ENCODE results near the gene PTPRD. TPM values are rescaled to one million over a fixed set of nuclear protein-coding genes. Genes with fewer than 3 reads are reported as not detected.

Gene PTPRD
- total and polyA plus RNA-seq, 3 experiments from 2014 or later: 0.02 to 0.04 TPM; not detected in 1

- Mint-ChIP-seq H3K4me3 (no peak overlapping the region), H3K27me3 (no peaks in the 10 kb centered on the region), H3K36me3 (no peaks in the 10 kb centered on the region), H3K27ac (no peak overlapping the region), H3K9me3 (peaks cover 4 to 21% (median 6%) of the 10 kb centered on the region in 5 donors), H3K4me1 (no peaks in the 10 kb centered on the region)
- Histone ChIP-seq H3K9me3 (ENCODE audit: low read length) (no peaks in the 10 kb centered on the region), H3K4me1 (ENCODE audit: insufficient read depth, low read length) (no peaks in the 10 kb centered on the region), H3K27me3 (ENCODE audit: insufficient read depth, low read length, poor library complexity, severe bottlenecking) (no peaks in the 10 kb centered on the region), H3K27ac (ENCODE audit: low read depth, low read length) (no peak overlapping the region), H3K4me3 (ENCODE audit: low read length) (no peak overlapping the region), H3K36me3 (ENCODE audit: insufficient read depth, low read length) (no peaks in the 10 kb centered on the region)
- CTCF ChIA-PET: no interaction called here
- DNase-seq: no peak
- POLR2A ChIA-PET: no interaction called here
Observed at GRCh38 chr9:10274988-10275387, 337.8 kb downstream of the PTPRD start.

GRCh38 chr9:10274175-10274574 is 338.6 kb downstream of the PTPRD start:
- Histone ChIP-seq H3K4me3 (ENCODE audit: low read length) (no peak overlapping the region), H3K27me3 (ENCODE audit: insufficient read depth, low read length, poor library complexity, severe bottlenecking) (no peaks in the 10 kb centered on the region), H3K27ac (ENCODE audit: low read depth, low read length) (no peak overlapping the region), H3K4me1 (ENCODE audit: insufficient read depth, low read length) (no peaks in the 10 kb centered on the region), H3K9me3 (ENCODE audit: low read length) (no peaks in the 10 kb centered on the region), H3K36me3 (ENCODE audit: insufficient read depth, low read length) (no peaks in the 10 kb centered on the region)
- Mint-ChIP-seq H3K27ac (no peak overlapping the region), H3K27me3 (no peaks in the 10 kb centered on the region), H3K9me3 (peaks cover 3 to 20% (median 6%) of the 10 kb centered on the region in 5 donors), H3K4me3 (no peak overlapping the region), H3K4me1 (no peaks in the 10 kb centered on the region), H3K36me3 (no peaks in the 10 kb centered on the region)
- CTCF ChIA-PET: no interaction called here
- no peak for DNase-seq
- POLR2A ChIA-PET: no interaction called here

GRCh38 chr9:10272830-10273229 is 340.0 kb downstream of the PTPRD start:
- no peaks in the 10 kb centered on the region for H3K27me3 ChIP-seq (ENCODE audit: insufficient read depth, low read length, poor library complexity, severe bottlenecking)
- Mint-ChIP-seq H3K9me3 (peaks cover 3 to 15% (median 10%) of the 10 kb centered on the region in 5 donors), H3K36me3 (no peaks in the 10 kb centered on the region), H3K4me3 (no peak overlapping the region), H3K27me3 (no peaks in the 10 kb centered on the region), H3K4me1 (no peaks in the 10 kb centered on the region), H3K27ac (no peak overlapping the region)
- no peaks in the 10 kb centered on the region for H3K36me3 ChIP-seq (ENCODE audit: insufficient read depth, low read length)
- H3K9me3 ChIP-seq (ENCODE audit: low read length): no peaks in the 10 kb centered on the region
- H3K4me3 ChIP-seq (ENCODE audit: low read length): no peak overlapping the region
- ChIA-PET CTCF (no interaction called here), POLR2A (no interaction called here)
- DNase-seq: no peak
- H3K27ac ChIP-seq (ENCODE audit: low read depth, low read length): no peak overlapping the region
- no peaks in the 10 kb centered on the region for H3K4me1 ChIP-seq (ENCODE audit: insufficient read depth, low read length)

- Histone ChIP-seq H3K4me3 (ENCODE audit: low read length) (no peak overlapping the region), H3K36me3 (ENCODE audit: insufficient read depth, low read length) (no peaks in the 10 kb centered on the region), H3K9me3 (ENCODE audit: low read length) (no peaks in the 10 kb centered on the region), H3K27me3 (ENCODE audit: insufficient read depth, low read length, poor library complexity, severe bottlenecking) (no peaks in the 10 kb centered on the region), H3K4me1 (ENCODE audit: insufficient read depth, low read length) (no peaks in the 10 kb centered on the region), H3K27ac (ENCODE audit: low read depth, low read length) (no peak overlapping the region)
- peaks cover 3 to 10% (median 9%) of the 10 kb centered on the region in 5 donors for H3K9me3 Mint-ChIP-seq
- no peaks in the 10 kb centered on the region for H3K27me3 Mint-ChIP-seq
- ChIA-PET CTCF (no interaction called here), POLR2A (no interaction called here)
- no peaks in the 10 kb centered on the region for H3K4me1 Mint-ChIP-seq
- no peak overlapping the region for H3K4me3 Mint-ChIP-seq
- no peaks in the 10 kb centered on the region for H3K36me3 Mint-ChIP-seq
- H3K27ac Mint-ChIP-seq: no peak overlapping the region
- DNase-seq: no peak
Observed at GRCh38 chr9:10268531-10269485, 344.0 kb downstream of the PTPRD start.

- POLR2A ChIA-PET: no interaction called here
- Histone ChIP-seq H3K4me1 (ENCODE audit: insufficient read depth, low read length) (no peaks in the 10 kb centered on the region), H3K27ac (ENCODE audit: low read depth, low read length) (no peak overlapping the region), H3K9me3 (ENCODE audit: low read length) (no peaks in the 10 kb centered on the region), H3K36me3 (ENCODE audit: insufficient read depth, low read length) (no peaks in the 10 kb centered on the region), H3K4me3 (ENCODE audit: low read length) (no peak overlapping the region), H3K27me3 (ENCODE audit: insufficient read depth, low read length, poor library complexity, severe bottlenecking) (no peaks in the 10 kb centered on the region)
- H3K4me1 Mint-ChIP-seq: no peaks in the 10 kb centered on the region
- H3K4me3 Mint-ChIP-seq: no peak overlapping the region
- CTCF ChIA-PET: no interaction called here
- H3K9me3 Mint-ChIP-seq: peaks cover 0 to 32% (median 15%) of the 10 kb centered on the region in 5 donors
- no peaks in the 10 kb centered on the region for H3K27me3 Mint-ChIP-seq
- DNase-seq: no peak
- H3K27ac Mint-ChIP-seq: no peak overlapping the region
- no peaks in the 10 kb centered on the region for H3K36me3 Mint-ChIP-seq
Observed at GRCh38 chr9:10265153-10265631, 347.6 kb downstream of the PTPRD start.

- no peaks in the 10 kb centered on the region for H3K36me3 ChIP-seq (ENCODE audit: insufficient read depth, low read length)
- CTCF ChIA-PET: no interaction called here
- no peaks in the 10 kb centered on the region for H3K36me3 Mint-ChIP-seq
- H3K27me3 Mint-ChIP-seq: no peaks in the 10 kb centered on the region
- no peaks in the 10 kb centered on the region for H3K9me3 ChIP-seq (ENCODE audit: low read length)
- H3K4me1 Mint-ChIP-seq: no peaks in the 10 kb centered on the region
- POLR2A ChIA-PET: no interaction called here
- no peak overlapping the region for H3K27ac Mint-ChIP-seq
- no peak overlapping the region for H3K27ac ChIP-seq (ENCODE audit: low read depth, low read length)
- no peak overlapping the region for H3K4me3 Mint-ChIP-seq
- H3K9me3 Mint-ChIP-seq: peaks cover 3 to 39% (median 19%) of the 10 kb centered on the region in 5 donors
- H3K27me3 ChIP-seq (ENCODE audit: insufficient read depth, low read length, poor library complexity, severe bottlenecking): no peaks in the 10 kb centered on the region
- no peak overlapping the region for H3K4me3 ChIP-seq (ENCODE audit: low read length)
- no peaks in the 10 kb centered on the region for H3K4me1 ChIP-seq (ENCODE audit: insufficient read depth, low read length)
- DNase-seq: no peak
Observed at GRCh38 chr9:10260501-10260900, 352.3 kb downstream of the PTPRD start.

GRCh38 chr9:10259668-10260067 is 353.1 kb downstream of the PTPRD start:
- H3K27ac Mint-ChIP-seq: no peak overlapping the region
- H3K27me3 Mint-ChIP-seq: no peaks in the 10 kb centered on the region
- ChIA-PET POLR2A (no interaction called here), CTCF (no interaction called here)
- no peaks in the 10 kb centered on the region for H3K36me3 ChIP-seq (ENCODE audit: insufficient read depth, low read length)
- H3K4me1 Mint-ChIP-seq: no peaks in the 10 kb centered on the region
- no peaks in the 10 kb centered on the region for H3K4me1 ChIP-seq (ENCODE audit: insufficient read depth, low read length)
- H3K27me3 ChIP-seq (ENCODE audit: insufficient read depth, low read length, poor library complexity, severe bottlenecking): no peaks in the 10 kb centered on the region
- no peaks in the 10 kb centered on the region for H3K36me3 Mint-ChIP-seq
- H3K9me3 ChIP-seq (ENCODE audit: low read length): no peaks in the 10 kb centered on the region
- no peak for DNase-seq
- peaks cover 5 to 32% (median 13%) of the 10 kb centered on the region in 5 donors for H3K9me3 Mint-ChIP-seq
- H3K4me3 ChIP-seq (ENCODE audit: low read length): no peak overlapping the region
- no peak overlapping the region for H3K4me3 Mint-ChIP-seq
- H3K27ac ChIP-seq (ENCODE audit: low read depth, low read length): no peak overlapping the region

- H3K36me3 Mint-ChIP-seq: no peaks in the 10 kb centered on the region
- no peak overlapping the region for H3K27ac Mint-ChIP-seq
- CTCF ChIA-PET: no interaction called here
- Histone ChIP-seq H3K9me3 (ENCODE audit: low read length) (no peaks in the 10 kb centered on the region), H3K4me3 (ENCODE audit: low read length) (no peak overlapping the region), H3K27ac (ENCODE audit: low read depth, low read length) (no peak overlapping the region), H3K36me3 (ENCODE audit: insufficient read depth, low read length) (no peaks in the 10 kb centered on the region), H3K4me1 (ENCODE audit: insufficient read depth, low read length) (no peaks in the 10 kb centered on the region), H3K27me3 (ENCODE audit: insufficient read depth, low read length, poor library complexity, severe bottlenecking) (no peaks in the 10 kb centered on the region)
- H3K4me3 Mint-ChIP-seq: no peak overlapping the region
- H3K9me3 Mint-ChIP-seq: peaks cover 0 to 16% (median 9%) of the 10 kb centered on the region in 5 donors
- DNase-seq: no peak
- POLR2A ChIA-PET: no interaction called here
- H3K4me1 Mint-ChIP-seq: no peaks in the 10 kb centered on the region
- H3K27me3 Mint-ChIP-seq: no peaks in the 10 kb centered on the region
Observed at GRCh38 chr9:10255758-10256157, 357.0 kb downstream of the PTPRD start.
